Measurements from ENCODE around the gene OCIAD1. TPM values are rescaled to one million over a fixed set of nuclear protein-coding genes. Genes with fewer than 3 reads are reported as not detected.
"Not testable (repeated sequence)": the region's sequence is repeated elsewhere in the genome, so short reads cannot be mapped to it uniquely, and the experiment has no call there.

Gene OCIAD1
- total and polyA plus RNA-seq, 3 experiments from 2014 or later: 114 to 151 (median 115) TPM

GRCh38 chr4:48831532-48832030 is 693 bp downstream of the OCIAD1 start:
- ChIA-PET POLR2A (interaction anchor here (1.3 kb wide), 1 partner anchor 51 kb away, joined by 8 read pairs; the partner anchor contains the start of gene FRYL), CTCF (interaction anchor here (1.3 to 1.5 kb wide), 2 partner anchors 75 to 253 kb away, joined by 3 read pairs; partner anchors contain the start of gene OCIAD2)
- peak overlapping the region; percentile 94 for H3K4me3 ChIP-seq (ENCODE audit: low read length)
- Mint-ChIP-seq H3K36me3 (peaks cover 11 to 41% (median 13%) of the 10 kb centered on the region in 3 donors), H3K27me3 (peaks cover 6 to 7% of the 10 kb centered on the region in 2 donors), H3K27ac (peak overlapping the region; percentile 100), H3K4me3 (peak overlapping the region; percentile 95 to 100 (median 100)), H3K4me1 (peaks cover 28 to 43% (median 37%) of the 10 kb centered on the region in 3 donors), H3K9me3 (peaks cover 0 to 4% (median 0%) of the 10 kb centered on the region in 5 donors)
- no peaks in the 10 kb centered on the region for H3K27me3 ChIP-seq (ENCODE audit: insufficient read depth, low read length, poor library complexity, severe bottlenecking)
- DNase-seq: no peak
- peaks cover 19% of the 10 kb centered on the region for H3K4me1 ChIP-seq (ENCODE audit: insufficient read depth, low read length)
- H3K27ac ChIP-seq (ENCODE audit: low read depth, low read length): peak overlapping the region; percentile 95
- no peaks in the 10 kb centered on the region for H3K9me3 ChIP-seq (ENCODE audit: low read length)
- H3K36me3 ChIP-seq (ENCODE audit: insufficient read depth, low read length): peaks cover 18% of the 10 kb centered on the region

GRCh38 chr4:48832571-48832970 is 1.7 kb downstream of the OCIAD1 start:
- DNase-seq: no peak
- H3K36me3 ChIP-seq (ENCODE audit: insufficient read depth, low read length): peaks cover 20% of the 10 kb centered on the region
- ChIA-PET CTCF (no interaction called here), POLR2A (no interaction called here)
- H3K9me3 Mint-ChIP-seq: peaks cover 0 to 4% (median 0%) of the 10 kb centered on the region in 5 donors
- no peaks in the 10 kb centered on the region for H3K9me3 ChIP-seq (ENCODE audit: low read length)
- no peak overlapping the region for H3K4me3 ChIP-seq (ENCODE audit: low read length)
- peak overlapping the region in 5 of 7 donors; percentile 18 to 100 (median 99) for H3K4me3 Mint-ChIP-seq
- peaks cover 29 to 46% (median 38%) of the 10 kb centered on the region in 3 donors for H3K4me1 Mint-ChIP-seq
- H3K36me3 Mint-ChIP-seq: peaks cover 11 to 48% (median 11%) of the 10 kb centered on the region in 3 donors
- H3K27me3 ChIP-seq (ENCODE audit: insufficient read depth, low read length, poor library complexity, severe bottlenecking): no peaks in the 10 kb centered on the region
- peaks cover 19% of the 10 kb centered on the region for H3K4me1 ChIP-seq (ENCODE audit: insufficient read depth, low read length)
- H3K27ac ChIP-seq (ENCODE audit: low read depth, low read length): no peak overlapping the region
- peaks cover 3 to 6% of the 10 kb centered on the region in 2 donors for H3K27me3 Mint-ChIP-seq
- peak overlapping the region in 6 of 8 donors; percentile 36 to 100 (median 49) for H3K27ac Mint-ChIP-seq

GRCh38 chr4:48836658-48837057 is 5.8 kb downstream of the OCIAD1 start:
- Histone ChIP-seq H3K36me3 (ENCODE audit: insufficient read depth, low read length) (peaks cover 45% of the 10 kb centered on the region), H3K9me3 (ENCODE audit: low read length) (no peaks in the 10 kb centered on the region), H3K4me3 (ENCODE audit: low read length) (no peak overlapping the region), H3K27me3 (ENCODE audit: insufficient read depth, low read length, poor library complexity, severe bottlenecking) (no peaks in the 10 kb centered on the region), H3K4me1 (ENCODE audit: insufficient read depth, low read length) (peaks cover 15% of the 10 kb centered on the region), H3K27ac (ENCODE audit: low read depth, low read length) (no peak overlapping the region)
- no peak overlapping the region for H3K4me3 Mint-ChIP-seq
- no peak for DNase-seq
- CTCF ChIA-PET: no interaction called here
- POLR2A ChIA-PET: no interaction called here
- no peaks in the 10 kb centered on the region for H3K27me3 Mint-ChIP-seq
- peaks cover 10 to 71% (median 18%) of the 10 kb centered on the region in 3 donors for H3K36me3 Mint-ChIP-seq
- peak overlapping the region in 2 of 8 donors; percentile 5 to 37 for H3K27ac Mint-ChIP-seq
- no peaks in the 10 kb centered on the region for H3K9me3 Mint-ChIP-seq
- H3K4me1 Mint-ChIP-seq: peaks cover 18 to 55% (median 39%) of the 10 kb centered on the region in 3 donors

GRCh38 chr4:48841045-48841827 is 10.3 kb downstream of the OCIAD1 start:
- H3K36me3 Mint-ChIP-seq: peaks cover 8 to 81% (median 29%) of the 10 kb centered on the region in 3 donors
- DNase-seq: no peak
- ChIA-PET CTCF (no interaction called here), POLR2A (no interaction called here)
- H3K9me3 Mint-ChIP-seq: no peaks in the 10 kb centered on the region
- H3K4me1 Mint-ChIP-seq: peaks cover 17 to 49% (median 45%) of the 10 kb centered on the region in 3 donors
- H3K4me3 ChIP-seq (ENCODE audit: low read length): no peak overlapping the region
- H3K27me3 Mint-ChIP-seq: no peaks in the 10 kb centered on the region
- H3K27ac Mint-ChIP-seq: no peak overlapping the region
- peaks cover 36% of the 10 kb centered on the region for H3K36me3 ChIP-seq (ENCODE audit: insufficient read depth, low read length)
- no peaks in the 10 kb centered on the region for H3K27me3 ChIP-seq (ENCODE audit: insufficient read depth, low read length, poor library complexity, severe bottlenecking)
- H3K4me3 Mint-ChIP-seq: no peak overlapping the region
- H3K9me3 ChIP-seq (ENCODE audit: low read length): no peaks in the 10 kb centered on the region
- no peaks in the 10 kb centered on the region for H3K4me1 ChIP-seq (ENCODE audit: insufficient read depth, low read length)
- no peak overlapping the region for H3K27ac ChIP-seq (ENCODE audit: low read depth, low read length)

GRCh38 chr4:48844843-48845242 is 14.0 kb downstream of the OCIAD1 start:
- CTCF ChIA-PET: no interaction called here

GRCh38 chr4:48848799-48849198 is 17.9 kb downstream of the OCIAD1 start:
- POLR2A ChIA-PET, H3K4me3 Mint-ChIP-seq: not testable (repeated sequence)

More at GRCh38 chr4:48844843-48845242, 14.0 kb downstream of the OCIAD1 start:
- H3K9me3 Mint-ChIP-seq: no peaks in the 10 kb centered on the region
- Histone ChIP-seq H3K27me3 (ENCODE audit: insufficient read depth, low read length, poor library complexity, severe bottlenecking) (no peaks in the 10 kb centered on the region), H3K9me3 (ENCODE audit: low read length) (no peaks in the 10 kb centered on the region), H3K27ac (ENCODE audit: low read depth, low read length) (no peak overlapping the region), H3K4me3 (ENCODE audit: low read length) (no peak overlapping the region), H3K36me3 (ENCODE audit: insufficient read depth, low read length) (peaks cover 17% of the 10 kb centered on the region), H3K4me1 (ENCODE audit: insufficient read depth, low read length) (no peaks in the 10 kb centered on the region)
- POLR2A ChIA-PET: no interaction called here
- H3K36me3 Mint-ChIP-seq: peaks cover 16 to 71% (median 32%) of the 10 kb centered on the region in 3 donors
- H3K4me1 Mint-ChIP-seq: peaks cover 15 to 45% (median 40%) of the 10 kb centered on the region in 3 donors
- no peaks in the 10 kb centered on the region for H3K27me3 Mint-ChIP-seq
- no peak for DNase-seq
- H3K27ac Mint-ChIP-seq: no peak overlapping the region
- no peak overlapping the region for H3K4me3 Mint-ChIP-seq

GRCh38 chr4:48851651-48852050 is 20.8 kb downstream of the OCIAD1 start:
- peaks cover 3 to 11% (median 8%) of the 10 kb centered on the region in 3 donors for H3K4me1 Mint-ChIP-seq
- no peak overlapping the region for H3K4me3 Mint-ChIP-seq
- ChIA-PET POLR2A (no interaction called here), CTCF (no interaction called here)
- Histone ChIP-seq H3K36me3 (ENCODE audit: insufficient read depth, low read length) (peaks cover 12% of the 10 kb centered on the region), H3K27ac (ENCODE audit: low read depth, low read length) (no peak overlapping the region), H3K4me3 (ENCODE audit: low read length) (no peak overlapping the region), H3K27me3 (ENCODE audit: insufficient read depth, low read length, poor library complexity, severe bottlenecking) (no peaks in the 10 kb centered on the region), H3K9me3 (ENCODE audit: low read length) (no peaks in the 10 kb centered on the region), H3K4me1 (ENCODE audit: insufficient read depth, low read length) (no peaks in the 10 kb centered on the region)
- no peaks in the 10 kb centered on the region for H3K27me3 Mint-ChIP-seq
- no peaks in the 10 kb centered on the region for H3K9me3 Mint-ChIP-seq
- H3K27ac Mint-ChIP-seq: peak overlapping the region in 4 of 8 donors; percentile 41 to 82 (median 72)
- peaks cover 12 to 64% (median 14%) of the 10 kb centered on the region in 3 donors for H3K36me3 Mint-ChIP-seq
- no peak for DNase-seq

More at GRCh38 chr4:48848799-48849198, 17.9 kb downstream of the OCIAD1 start:
- H3K9me3 Mint-ChIP-seq; DNase-seq; H3K9me3 ChIP-seq (ENCODE audit: low read length); H3K36me3 ChIP-seq (ENCODE audit: insufficient read depth, low read length); H3K4me1 ChIP-seq (ENCODE audit: insufficient read depth, low read length); H3K4me3 ChIP-seq (ENCODE audit: low read length); H3K27me3 ChIP-seq (ENCODE audit: insufficient read depth, low read length, poor library complexity, severe bottlenecking); CTCF ChIA-PET; H3K27ac Mint-ChIP-seq; H3K27ac ChIP-seq (ENCODE audit: low read depth, low read length); H3K27me3 Mint-ChIP-seq: not testable (repeated sequence)
- peaks cover 16 to 74% (median 29%) of the 10 kb centered on the region in 3 donors for H3K36me3 Mint-ChIP-seq
- peaks cover 12 to 26% (median 20%) of the 10 kb centered on the region in 3 donors for H3K4me1 Mint-ChIP-seq

All from CD8-positive, alpha-beta memory T cell (primary cell).